ENCODE data around the gene GNA12.

GRCh38 chr7:2819954-2820397 lies 24.1 kb downstream of the GNA12 start:
- TF ChIP-seq CTCF (IDR thresholded peaks at IDR 0.05) (no peak), EP300 (IDR thresholded peaks at IDR 0.05) (no peak), POLR2A (IDR thresholded peaks at IDR 0.05) (no peak), POLR2AphosphoS5 (IDR thresholded peaks at IDR 0.05) (no peak)

Measured in stomach (tissue), 4 donors.